ENCODE measurements around the gene SORCS2.

SORCS2 gene

DNA sequence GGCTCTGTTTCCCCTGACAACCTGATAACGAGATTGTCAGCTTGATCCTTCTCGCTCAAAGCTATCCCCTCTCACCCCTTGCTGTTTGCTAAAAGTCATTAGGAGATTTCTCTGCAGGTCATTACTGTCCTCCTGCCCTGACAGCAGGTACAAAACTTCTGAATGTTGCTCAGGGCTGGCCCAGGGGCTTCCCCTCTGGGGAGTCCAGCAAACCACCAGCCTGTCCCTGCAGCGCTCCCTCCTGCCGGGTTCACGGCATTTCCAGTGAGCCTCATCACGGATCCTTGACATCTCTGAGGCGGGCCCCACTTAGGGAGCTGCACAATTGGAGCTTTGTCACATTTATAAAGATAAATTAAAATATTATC is 5.2 kb upstream of the SORCS2 start:
- DNase-seq: no peak

DNA sequence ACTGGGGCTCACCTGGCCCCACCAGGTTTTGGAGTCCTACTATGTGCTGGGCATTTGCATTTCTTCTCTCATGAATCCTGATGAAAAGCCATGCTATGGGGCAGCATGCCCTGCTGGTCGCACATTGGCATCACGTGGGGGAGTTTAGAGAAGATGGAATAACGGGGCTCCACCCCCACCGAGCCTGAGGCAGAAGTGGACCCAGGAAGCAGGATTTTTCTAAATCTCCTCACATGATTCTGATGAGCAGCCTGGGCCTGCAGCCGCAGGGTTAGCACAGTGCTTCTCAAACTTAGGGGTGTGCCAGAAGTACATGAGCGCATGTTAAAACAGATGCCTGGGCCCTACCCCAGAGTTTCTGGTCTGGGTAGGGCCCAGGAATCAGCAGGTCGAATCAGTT is 4.6 kb upstream of the SORCS2 start:
- DNase-seq: no peak

GRCh38 chr4:7189066-7189465 is 3.3 kb upstream of the SORCS2 start:
- DNase-seq: no peak

- no peak for DNase-seq
Observed at GRCh38 chr4:7189475-7190277, 2.7 kb upstream of the SORCS2 start.

- DNase-seq: no peak
Observed at GRCh38 chr4:7190278-7190594, 2.1 kb upstream of the SORCS2 start.

- DNase-seq: no peak
Observed at GRCh38 chr4:7190691-7191545, 1.4 kb upstream of the SORCS2 start.

GRCh38 chr4:7191546-7192251 is 639 bp upstream of the SORCS2 start:
- DNase-seq: no peak

GRCh38 chr4:7193030-7193958 is 956 bp downstream of the SORCS2 start:
- DNase-seq: no peak

DNA sequence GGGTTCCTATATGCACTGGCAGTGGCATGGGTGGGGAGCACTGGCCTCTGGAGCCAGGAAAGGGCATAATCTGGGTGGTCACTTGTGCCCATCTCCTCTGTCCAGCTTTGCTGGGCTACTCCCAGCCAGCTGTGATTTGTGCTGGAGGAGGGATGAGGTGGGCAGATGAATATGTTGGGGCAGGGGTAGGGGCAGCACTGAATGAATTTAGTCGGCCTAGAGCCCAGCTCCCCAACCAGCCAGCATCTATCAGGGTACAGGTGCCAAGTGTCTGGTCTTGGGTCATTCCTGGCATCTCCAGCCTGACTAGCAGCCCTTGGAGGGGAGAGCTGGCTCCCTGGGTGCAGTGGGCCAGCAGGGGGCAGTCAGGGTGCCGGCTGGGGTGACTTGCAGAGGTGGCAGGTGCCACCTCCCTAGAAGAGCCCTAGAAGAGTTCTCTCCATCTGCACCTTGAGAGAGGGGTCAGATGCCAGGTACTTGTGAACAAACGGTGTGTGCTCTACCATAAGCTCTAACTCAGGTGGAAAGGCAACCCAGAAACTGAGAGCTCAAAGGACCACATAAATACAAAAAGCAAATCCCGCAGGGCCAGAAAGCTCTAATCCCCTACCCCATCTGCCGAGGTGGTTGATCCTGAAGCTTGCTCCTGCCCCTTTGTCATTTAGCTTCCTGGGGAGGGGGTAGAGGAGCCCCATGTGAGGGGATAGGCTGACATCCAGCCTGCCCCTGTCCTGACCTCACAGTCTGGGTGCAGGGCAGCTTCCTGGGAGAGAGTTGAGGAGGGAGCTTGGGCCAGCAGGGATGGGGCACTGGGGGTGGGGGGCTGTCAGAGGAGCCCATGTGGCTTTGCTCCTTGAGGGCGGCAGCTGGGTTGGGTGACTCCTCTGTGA is 2.2 kb downstream of the SORCS2 start:
- DNase-seq: no peak

- no peak for DNase-seq
Observed at GRCh38 chr4:7195141-7195515, 2.8 kb downstream of the SORCS2 start.

DNA sequence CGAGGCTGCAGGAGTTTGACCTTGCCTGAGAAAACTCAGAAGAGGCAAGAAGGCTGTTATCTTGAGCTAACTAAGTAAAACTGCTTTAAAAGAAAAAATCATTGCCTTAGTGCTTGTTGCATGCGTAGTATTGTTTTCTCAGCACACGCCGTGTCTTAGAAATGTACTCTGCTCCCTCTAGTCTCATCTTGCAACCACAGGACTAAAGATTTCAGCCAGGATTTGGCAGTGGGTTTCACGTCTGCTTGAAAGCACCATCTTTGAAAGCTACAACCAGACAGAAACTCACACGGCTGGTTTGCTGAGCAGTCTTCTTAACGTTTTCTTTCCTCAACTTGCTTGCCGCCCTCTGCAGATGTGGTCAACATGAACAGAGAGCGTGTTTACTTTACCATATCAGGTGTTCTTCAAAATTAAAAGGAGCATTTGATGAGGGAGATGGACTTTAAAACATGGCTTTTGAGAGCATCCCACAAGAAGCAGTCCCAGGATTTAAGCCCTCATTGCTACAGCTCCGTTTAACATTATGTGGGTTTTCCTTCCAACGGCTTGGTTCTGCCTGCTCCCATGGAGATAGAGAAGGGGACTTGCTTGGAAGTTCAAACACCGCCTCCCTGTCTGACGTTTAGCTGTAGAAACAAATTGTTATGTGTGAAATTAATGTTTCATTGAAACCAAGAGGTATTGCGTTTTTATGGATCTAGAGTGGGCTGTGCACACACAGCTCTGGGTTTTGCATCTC is 3.4 kb downstream of the SORCS2 start:
- DNase-seq: no peak

DNA sequence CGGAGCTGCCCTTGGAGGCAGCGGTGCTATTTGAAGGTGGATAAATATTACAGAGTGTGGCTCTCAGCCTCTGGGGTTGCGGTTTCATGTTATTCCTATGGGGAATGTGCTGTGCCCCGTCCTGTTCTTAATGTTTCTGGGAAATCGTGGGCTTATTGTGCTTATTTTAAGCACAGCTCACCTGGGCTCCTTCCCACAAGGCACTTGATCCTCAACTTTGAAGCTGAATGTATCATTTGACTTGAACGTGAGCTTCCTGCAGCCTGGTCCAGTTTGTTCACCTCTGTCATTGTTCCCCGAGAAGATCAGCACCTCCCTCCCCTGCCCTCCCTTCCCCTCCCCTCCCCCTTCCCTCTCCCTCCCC is 3.9 kb downstream of the SORCS2 start:
- DNase-seq: no peak

GRCh38 chr4:7196736-7197135 is 4.4 kb downstream of the SORCS2 start:
- DNase-seq: no peak

DNA sequence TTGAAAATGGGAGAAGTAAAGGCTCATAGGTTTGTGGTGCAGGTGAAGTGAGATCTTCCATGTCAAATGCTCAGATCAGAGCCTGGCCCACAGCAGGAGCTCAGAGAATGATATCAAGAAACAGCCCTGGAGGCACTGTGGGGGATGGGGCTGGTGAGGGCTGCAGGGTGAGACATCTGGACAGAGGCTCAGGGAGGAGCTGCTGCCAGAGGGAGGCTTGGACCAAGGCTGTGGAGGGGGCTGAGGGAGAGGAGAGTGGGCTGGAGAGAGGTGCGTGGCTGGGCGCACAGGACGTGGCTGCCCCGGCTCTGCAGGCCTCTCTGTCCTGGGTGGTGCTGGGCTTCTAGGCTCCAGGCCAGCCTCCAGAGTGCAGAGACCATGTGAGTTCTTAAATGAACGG is 5.6 kb downstream of the SORCS2 start:
- DNase-seq: no peak

DNA sequence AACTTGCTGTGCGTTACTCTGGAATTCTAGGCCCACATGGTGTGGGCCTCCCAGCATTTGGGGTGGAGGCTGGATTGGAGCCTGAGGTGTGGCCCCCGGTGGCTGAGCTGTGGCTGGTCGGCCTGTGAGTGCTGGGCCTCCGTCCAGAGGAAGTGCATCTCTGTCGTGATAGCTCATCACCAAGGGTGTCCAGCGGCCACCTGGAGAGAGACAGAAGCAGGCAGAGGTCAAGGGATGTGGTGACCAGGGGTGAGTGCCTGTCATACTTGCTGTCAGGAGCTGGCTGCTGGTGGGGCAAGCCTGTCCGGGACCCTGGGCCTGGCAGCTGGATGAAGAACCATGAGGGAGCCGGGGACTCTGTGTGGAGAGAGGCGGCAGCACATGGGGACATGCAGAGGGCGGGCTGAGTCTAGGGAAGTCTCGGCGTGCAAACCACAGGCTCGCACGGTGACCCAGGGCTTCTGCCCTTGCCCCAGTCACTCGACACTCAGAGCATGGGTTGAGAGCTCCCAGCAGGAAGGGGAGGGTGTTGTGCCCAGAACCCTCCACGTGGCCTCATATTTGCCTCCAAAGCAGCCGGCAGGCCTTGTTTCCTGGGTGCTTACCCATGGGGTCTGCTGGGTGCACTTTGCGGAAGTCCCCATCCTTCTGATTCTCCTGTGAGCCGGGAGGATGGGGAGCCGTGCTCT is 6.2 kb downstream of the SORCS2 start:
- no peak for DNase-seq

DNA sequence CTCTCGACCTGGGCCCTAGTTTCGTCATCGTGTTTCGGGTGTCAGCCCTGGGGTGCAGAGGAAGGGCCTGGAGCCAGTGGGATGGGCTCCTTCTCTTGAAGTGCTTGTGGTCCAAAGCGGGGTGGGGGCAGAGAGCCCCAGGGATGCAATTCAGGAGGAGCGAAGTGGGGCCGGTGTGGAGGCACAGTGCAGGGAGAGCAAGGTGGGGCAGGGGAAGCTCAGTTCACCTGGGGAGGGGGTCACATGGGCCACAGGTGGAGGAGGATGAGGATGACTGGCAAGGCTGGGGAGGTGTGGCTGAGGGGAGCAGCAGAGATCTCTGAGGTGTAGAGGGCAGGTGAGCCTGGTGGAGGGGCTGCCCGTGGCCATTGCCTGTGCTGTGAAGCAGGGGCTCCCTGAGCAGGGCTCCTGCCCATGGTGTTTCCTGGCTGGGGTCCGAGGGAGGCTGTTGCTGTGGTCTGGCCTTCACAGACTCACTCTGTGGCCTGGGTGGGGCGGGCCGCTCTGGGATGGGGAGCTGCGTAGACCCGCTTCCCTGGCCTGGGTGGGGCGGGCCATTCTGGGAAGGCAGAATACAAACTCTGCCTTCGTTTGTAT is 6.9 kb downstream of the SORCS2 start:
- DNase-seq: no peak

DNA sequence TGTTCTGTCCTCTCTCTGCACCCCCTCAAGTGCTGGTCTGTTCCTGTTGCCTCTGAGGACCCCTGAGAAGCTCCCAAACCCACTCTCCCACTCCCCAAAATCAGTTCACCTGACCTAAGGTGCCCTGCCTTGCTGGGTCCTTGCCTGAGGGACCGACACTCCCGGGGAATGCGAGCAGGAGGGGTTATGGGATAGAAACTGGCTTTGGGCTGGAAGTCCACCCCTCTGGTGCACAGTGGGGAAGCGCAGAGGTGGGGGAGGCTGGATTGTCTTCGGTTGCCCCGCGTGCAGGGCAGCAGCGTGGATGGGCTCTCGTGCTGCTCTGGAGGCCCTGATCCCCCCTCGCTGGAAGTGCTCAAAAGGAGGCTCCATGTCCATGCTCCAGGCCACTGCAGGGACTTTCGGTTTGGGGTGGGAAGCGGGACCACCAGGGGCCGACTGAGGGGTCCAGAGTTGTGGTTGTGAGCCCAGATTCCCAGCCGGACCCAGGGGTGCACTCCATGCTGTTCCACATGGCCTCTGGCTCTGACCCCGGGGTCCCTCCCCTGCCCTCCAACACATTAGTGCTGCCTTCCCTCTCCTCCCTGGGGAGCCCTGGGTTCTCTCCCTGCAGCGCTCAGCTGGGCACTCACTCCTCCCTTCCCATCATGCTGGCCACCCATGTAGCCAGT is 7.6 kb downstream of the SORCS2 start:
- DNase-seq: no peak

- DNase-seq: no peak
Observed at GRCh38 chr4:7200801-7201200, 8.5 kb downstream of the SORCS2 start.
